ENCODE data around the gene NTM.

GRCh38 chr11:132054822-132055221, 684.4 kb downstream of the NTM start:
- TF ChIP-seq, protein P1, sequence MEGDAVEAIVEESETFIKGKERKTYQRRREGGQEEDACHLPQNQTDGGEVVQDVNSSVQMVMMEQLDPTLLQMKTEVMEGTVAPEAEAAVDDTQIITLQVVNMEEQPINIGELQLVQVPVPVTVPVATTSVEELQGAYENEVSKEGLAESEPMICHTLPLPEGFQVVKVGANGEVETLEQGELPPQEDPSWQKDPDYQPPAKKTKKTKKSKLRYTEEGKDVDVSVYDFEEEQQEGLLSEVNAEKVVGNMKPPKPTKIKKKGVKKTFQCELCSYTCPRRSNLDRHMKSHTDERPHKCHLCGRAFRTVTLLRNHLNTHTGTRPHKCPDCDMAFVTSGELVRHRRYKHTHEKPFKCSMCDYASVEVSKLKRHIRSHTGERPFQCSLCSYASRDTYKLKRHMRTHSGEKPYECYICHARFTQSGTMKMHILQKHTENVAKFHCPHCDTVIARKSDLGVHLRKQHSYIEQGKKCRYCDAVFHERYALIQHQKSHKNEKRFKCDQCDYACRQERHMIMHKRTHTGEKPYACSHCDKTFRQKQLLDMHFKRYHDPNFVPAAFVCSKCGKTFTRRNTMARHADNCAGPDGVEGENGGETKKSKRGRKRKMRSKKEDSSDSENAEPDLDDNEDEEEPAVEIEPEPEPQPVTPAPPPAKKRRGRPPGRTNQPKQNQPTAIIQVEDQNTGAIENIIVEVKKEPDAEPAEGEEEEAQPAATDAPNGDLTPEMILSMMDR (conservative IDR thresholded peaks at IDR 0.05 in 1 of 2, IDR thresholded peaks at IDR 0.05 in 1 of 2; ENCODE audit: low read depth in 1 of 2, low read length in 2 of 2) = no peak
- TF ChIP-seq EZH2 (IDR thresholded peaks at IDR 0.05; ENCODE audit: low read length, missing control alignments) = no peak
